GM12875 (cell line): ENCODE measurements around the gene SMURF1.
"Not testable (repeated sequence)": the region's sequence is repeated elsewhere in the genome, so short reads cannot be mapped to it uniquely, and the experiment has no call there.

Source experiments
- H3K4me3 ChIP-seq: one replicate; pipeline ENCODE4 v1.5.1; 2011; ENCODE audit warnings: low read depth, low read length, control low read depth
- TF ChIP-seq, protein P1 (sequence below): IDR thresholded peaks from 2 replicates; pipeline ENCODE4 v1.5.1; 2011; ENCODE audit warnings: low read depth, mild to moderate bottlenecking, control low read depth, inconsistent platforms, low read length, moderate library complexity, borderline replicate concordance; ENCODE audit not compliant: insufficient read depth

SMURF1 gene

GRCh38 chr7:99165816-99166215 lies 21.9 kb upstream of the SMURF1 start:
- no peak overlapping the region for H3K4me3 ChIP-seq
- TF ChIP-seq, protein P1, sequence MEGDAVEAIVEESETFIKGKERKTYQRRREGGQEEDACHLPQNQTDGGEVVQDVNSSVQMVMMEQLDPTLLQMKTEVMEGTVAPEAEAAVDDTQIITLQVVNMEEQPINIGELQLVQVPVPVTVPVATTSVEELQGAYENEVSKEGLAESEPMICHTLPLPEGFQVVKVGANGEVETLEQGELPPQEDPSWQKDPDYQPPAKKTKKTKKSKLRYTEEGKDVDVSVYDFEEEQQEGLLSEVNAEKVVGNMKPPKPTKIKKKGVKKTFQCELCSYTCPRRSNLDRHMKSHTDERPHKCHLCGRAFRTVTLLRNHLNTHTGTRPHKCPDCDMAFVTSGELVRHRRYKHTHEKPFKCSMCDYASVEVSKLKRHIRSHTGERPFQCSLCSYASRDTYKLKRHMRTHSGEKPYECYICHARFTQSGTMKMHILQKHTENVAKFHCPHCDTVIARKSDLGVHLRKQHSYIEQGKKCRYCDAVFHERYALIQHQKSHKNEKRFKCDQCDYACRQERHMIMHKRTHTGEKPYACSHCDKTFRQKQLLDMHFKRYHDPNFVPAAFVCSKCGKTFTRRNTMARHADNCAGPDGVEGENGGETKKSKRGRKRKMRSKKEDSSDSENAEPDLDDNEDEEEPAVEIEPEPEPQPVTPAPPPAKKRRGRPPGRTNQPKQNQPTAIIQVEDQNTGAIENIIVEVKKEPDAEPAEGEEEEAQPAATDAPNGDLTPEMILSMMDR = no peak

GRCh38 chr7:99163669-99164068 lies 19.8 kb upstream of the SMURF1 start:
- not testable (repeated sequence) for H3K4me3 ChIP-seq

GRCh38 chr7:99156649-99157048 lies 12.7 kb upstream of the SMURF1 start:
- H3K4me3 ChIP-seq = no peak overlapping the region
- TF ChIP-seq, protein P1 = no peak

- H3K4me3 ChIP-seq = no peak overlapping the region
- TF ChIP-seq, protein P1 = no peak
These were observed 11.3 kb upstream of the SMURF1 start for GRCh38 chr7:99155211-99155610.

DNA sequence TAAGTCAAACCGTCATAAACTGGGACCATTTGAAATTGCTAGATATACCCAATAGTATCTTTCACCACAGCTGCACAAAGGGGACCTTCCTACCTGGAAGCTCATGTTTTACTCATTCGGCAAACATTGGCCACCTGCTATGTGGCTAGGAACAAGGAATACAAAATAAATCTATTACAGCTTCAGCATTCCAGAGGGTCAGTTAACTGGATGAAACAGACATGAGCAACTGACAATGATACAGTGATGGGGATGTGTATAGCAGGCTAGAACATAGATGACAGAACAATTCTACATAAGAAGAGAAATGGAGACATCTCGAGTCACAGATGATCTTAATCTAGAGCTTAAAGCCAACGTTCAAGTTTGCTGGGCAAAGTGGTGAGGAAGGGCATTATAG lies 3.1 kb upstream of the SMURF1 start:
- H3K4me3 ChIP-seq = no peak overlapping the region
- TF ChIP-seq, protein P1 = no peak

- peak overlapping the region; percentile 83 for H3K4me3 ChIP-seq
- TF ChIP-seq, protein P1 = no peak
These were observed 421 bp downstream of the SMURF1 start for GRCh38 chr7:99143521-99143852.

DNA sequence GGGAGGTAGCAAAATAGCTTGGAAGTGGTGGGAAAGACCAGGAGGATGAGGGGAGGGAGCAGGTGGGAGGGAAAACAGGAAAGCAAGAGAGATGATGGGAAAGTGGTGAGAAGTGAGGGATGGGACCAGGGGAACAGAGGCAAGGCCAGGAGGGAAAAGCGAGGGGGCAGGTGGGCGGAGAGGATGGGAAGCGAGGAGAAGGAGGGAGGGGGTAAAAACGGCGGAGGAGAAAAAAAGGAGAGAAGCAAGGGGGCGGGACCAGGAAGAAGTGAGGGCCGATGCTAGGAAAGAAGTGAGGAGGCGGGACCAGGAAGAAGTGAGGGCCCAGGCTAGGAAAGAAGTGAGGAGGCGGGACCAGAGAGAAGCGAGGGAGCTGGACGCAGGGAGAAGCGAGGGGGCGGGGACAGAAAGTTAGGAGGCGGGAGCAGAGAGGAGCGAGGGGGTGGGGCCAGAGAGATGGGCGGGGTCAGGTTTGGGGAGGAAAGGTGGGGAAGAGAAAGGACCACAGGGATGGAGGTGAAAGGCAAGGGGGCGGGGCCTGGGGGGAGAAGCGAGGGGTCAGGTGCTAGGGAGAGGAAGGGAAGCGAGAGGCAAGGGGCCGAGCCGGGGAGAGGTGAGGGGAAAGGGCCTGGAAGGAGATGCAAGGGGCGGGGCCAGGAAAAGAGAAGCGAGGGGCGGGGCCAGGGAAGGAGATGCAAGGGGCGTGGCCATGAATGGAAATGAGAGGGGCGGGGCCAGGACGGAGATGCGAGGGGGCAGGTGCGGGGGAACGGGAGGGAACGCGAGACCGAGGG lies 984 bp downstream of the SMURF1 start:
- TF ChIP-seq, protein P1 = no peak
- H3K4me3 ChIP-seq = peak overlapping the region; percentile 83
